Dermis microvascular lymphatic vessel endothelial cell (primary cell): ENCODE measurements around the gene STXBP5. TPM values are rescaled to one million over a fixed set of nuclear protein-coding genes. Genes with fewer than 3 reads are reported as not detected.

ENCODE experiments used
- DNase-seq, 2 donors: peaks; one replicate each; pipeline versions ENCODE4 v3.0.0 to v3.0.0-alpha.2; 2010; ENCODE audit warnings: low read depth in 2 of 2
- total RNA-seq: library from RNA; depleted of rRNA; stranded (reverse); fragments of >200 nt; gene quantifications from 2 replicates; pipeline ENCODE4 v1.2.1, GENCODE V29; 2014

The STXBP5 gene
- total RNA-seq, 1 donor from 2014 or later: 15.1 TPM

- peak; percentile 29 to 85 for DNase-seq
These were observed 83.7 kb downstream of the STXBP5 start for GRCh38 chr6:147287869-147288271.

DNA sequence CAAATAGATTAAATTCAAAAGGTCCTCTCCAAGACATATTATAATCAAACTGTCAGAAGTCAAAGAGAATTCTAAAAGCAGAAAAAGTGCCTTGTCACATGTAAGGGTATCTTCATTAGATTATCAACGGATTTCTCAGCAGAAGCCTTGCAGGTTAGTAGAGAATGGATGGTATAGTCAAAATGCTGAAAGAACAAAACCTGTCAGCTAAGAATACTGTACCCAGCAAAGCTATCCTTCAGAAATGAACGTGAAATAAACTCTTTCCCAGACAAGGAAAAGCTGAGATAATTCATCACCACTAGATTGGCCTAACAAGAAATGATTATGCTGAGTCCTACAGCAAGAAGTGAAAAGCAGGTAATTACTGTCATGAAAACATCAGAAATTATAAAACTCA lies 92.9 kb downstream of the STXBP5 start:
- DNase-seq: no peak

GRCh38 chr6:147297663-147298316 lies 93.6 kb downstream of the STXBP5 start:
- no peak for DNase-seq

DNA sequence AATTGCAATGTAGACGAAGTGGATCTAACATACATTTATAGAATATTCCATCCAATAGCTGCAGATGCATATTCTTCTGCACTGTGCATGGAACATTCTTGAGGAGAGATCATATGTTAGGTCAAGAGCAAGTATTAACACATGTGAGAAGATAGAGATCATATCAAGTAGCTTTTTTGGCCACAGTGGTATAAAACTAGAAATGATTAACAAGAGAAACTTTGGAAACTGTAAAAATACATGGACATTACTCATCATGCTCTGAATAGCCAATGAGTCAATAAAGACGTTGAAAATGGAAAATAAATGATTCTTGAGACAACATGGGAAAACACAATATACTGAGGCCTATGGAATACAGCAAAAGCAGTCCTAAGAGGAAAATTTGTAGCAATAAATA lies 94.2 kb downstream of the STXBP5 start:
- DNase-seq: no peak

DNA sequence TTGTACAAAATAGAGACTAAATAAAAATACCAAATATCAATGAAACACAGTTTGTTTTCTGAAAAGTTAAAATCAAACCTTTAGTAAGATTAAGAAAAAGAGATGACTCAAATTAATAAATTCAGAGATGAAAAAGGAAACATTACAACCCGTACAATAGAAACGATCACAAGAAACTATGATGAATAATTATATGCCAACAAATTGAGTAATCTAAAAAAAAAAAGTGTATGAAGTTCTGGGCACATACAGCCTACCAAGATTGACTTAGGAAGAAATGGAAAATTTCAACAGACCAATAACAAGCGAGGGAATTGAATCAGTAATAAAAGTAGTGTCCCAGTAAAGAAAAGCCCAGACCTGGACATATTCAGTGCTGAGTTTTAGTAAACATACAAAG lies 94.8 kb downstream of the STXBP5 start:
- DNase-seq: no peak

DNA sequence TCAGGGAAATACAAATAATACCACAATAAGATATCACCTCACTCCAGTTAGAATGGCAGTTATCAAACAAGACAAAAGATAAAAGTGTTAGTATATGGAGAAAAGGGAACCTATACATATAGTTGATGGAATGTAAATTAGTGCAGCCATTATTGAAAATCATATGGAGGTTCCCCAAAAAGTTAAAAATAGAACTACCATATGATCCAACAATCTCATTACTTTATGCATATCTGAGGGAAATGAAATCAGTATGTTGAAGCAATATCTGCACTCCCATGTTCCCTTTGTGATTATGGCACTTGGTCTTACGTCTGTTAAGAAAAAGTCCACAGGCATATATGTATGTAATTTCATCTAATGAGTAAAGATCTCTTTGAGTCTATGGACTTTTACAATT lies 96.9 kb downstream of the STXBP5 start:
- DNase-seq: no peak

GRCh38 chr6:147304016-147304415 lies 99.8 kb downstream of the STXBP5 start:
- DNase-seq: no peak

DNA sequence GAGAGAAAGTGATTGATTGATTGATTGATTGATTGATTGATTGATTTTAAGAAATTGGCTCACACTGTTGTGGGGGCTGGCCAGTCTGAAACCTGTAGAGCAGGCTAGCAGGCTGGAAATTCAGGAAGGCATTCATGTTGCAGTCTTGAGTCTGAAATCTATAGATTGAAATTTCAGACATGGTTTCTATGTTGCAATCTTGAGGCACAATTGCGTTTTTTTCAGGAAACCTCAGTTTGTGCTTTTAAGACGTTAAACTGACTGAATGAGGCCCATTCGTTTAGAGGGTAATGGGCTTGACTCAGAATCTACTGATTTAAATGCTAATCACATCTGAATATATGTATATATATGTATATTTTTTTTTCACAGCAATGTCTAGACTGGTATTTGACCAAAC lies 106.3 kb downstream of the STXBP5 start:
- DNase-seq: no peak

GRCh38 chr6:147311218-147311617 lies 107.0 kb downstream of the STXBP5 start:
- no peak for DNase-seq

DNA sequence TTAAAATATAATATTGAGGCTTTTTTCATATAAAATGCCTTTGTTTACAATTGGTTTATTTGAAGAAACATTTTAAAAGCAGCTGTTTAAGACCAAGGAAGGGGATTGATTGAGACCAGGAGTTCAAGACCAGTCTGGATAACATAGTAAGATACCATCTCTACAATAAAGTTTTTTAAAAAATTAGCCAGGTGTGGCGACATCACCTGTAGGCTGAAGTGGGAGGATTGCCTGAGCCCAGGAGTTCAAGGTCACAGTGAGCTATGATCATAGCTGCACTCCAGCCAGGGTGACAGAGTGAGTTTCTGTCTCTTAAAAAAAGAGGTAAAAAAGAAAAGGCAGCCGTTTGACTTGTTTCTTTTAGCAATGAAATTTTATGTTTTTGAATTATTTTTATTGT lies 117.0 kb downstream of the STXBP5 start:
- no peak for DNase-seq

DNA sequence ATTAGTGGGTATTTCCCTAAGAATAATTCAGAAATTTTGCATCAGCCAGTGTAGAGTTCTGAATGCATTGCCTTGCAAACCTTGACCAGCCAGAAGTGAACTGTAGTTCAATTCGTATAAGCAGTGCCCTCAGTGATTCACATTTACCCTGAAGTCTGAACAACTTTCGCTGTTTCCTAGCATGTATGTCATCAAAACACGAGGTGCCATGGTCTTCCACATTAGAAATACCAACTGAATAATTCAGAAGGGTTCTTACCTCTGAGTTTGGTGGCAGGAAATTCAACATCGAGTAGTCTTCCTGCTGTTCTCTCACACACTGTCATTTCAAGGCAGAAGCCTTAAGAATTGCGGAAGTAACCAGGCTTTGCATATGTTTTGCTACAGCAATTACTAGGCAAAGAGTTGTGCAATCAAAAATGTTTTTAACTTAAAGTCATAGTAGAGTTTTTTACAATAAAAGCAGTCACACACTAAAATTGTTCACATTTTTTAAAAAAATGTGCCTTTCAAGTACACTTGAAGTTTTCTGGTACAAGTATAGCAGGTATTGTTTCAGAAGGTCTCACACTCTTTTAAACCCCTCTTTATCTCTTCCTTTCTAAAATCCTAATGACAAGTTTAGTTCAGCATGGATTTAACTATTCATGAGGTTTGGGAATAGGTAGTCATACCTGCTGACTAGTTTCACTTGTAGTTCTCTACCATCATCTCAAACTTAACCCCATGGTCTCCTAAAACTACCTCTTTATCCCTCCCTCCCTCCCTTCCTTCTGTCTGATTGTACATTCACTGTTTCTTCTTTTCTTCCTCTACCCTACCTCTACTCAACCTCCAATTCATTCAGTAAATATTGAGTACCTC lies 118.3 kb downstream of the STXBP5 start:
- peak in 1 of 2 donors; percentile 6 for DNase-seq

DNA sequence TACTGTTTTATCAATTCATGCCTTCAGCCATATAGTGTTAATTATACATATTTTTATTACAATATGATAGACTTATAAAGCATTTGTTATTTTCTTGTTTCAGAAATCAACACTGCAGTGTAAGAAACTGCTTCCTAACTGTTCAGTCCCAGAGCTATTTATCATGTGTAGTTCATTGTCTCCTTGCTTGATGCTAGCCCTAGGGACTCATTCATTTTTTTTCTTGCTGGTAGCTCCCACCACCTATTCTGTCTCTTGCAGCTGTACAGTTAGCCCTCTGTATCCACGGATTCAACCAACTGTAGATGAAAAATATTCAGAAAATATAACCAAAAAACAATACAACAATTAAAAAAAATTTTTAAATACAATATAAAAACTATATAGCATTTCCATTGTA lies 121.3 kb downstream of the STXBP5 start:
- DNase-seq: no peak

DNA sequence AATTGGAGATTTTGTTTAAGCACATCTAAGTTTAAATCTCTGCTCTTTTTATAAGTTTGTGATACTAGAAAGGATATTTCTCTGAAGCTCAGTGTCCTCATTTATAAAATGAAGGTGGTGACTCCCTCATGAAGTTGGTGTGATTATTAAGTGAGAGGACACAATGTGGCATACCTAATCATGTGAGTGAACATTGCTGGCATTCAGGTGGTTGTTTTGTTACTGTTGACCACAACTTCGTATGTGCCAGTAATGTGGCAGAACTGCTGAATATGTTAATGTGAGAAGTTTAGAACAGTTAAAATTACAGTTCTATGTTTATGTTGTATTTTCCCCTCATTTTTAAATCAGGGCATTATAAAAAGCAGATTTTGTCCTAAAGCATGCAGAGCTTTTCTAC lies 127.2 kb downstream of the STXBP5 start:
- no peak for DNase-seq

GRCh38 chr6:147337921-147338320 lies 133.7 kb downstream of the STXBP5 start:
- no peak for DNase-seq

DNA sequence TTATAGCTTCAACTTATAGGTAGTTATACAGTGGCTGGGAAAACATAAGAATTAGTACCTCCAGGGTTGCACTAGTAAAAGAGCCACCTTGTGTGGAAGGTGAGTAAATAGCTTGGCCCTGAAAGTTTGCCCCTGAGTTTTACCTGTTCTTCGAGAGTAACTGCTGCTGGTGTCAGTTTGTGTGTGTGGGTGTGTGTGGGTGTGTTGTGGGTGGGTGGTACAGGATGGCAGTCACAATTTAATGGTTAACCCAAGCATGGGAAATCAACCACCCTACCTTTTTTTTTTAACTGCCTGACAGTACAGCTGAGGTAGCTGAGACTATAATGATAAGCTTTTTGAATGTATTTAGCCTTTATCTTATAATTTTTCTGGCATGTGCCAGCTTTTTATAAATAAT lies 137.3 kb downstream of the STXBP5 start:
- no peak for DNase-seq

- DNase-seq: no peak
These were observed 141.7 kb downstream of the STXBP5 start for GRCh38 chr6:147345902-147346301.

DNA sequence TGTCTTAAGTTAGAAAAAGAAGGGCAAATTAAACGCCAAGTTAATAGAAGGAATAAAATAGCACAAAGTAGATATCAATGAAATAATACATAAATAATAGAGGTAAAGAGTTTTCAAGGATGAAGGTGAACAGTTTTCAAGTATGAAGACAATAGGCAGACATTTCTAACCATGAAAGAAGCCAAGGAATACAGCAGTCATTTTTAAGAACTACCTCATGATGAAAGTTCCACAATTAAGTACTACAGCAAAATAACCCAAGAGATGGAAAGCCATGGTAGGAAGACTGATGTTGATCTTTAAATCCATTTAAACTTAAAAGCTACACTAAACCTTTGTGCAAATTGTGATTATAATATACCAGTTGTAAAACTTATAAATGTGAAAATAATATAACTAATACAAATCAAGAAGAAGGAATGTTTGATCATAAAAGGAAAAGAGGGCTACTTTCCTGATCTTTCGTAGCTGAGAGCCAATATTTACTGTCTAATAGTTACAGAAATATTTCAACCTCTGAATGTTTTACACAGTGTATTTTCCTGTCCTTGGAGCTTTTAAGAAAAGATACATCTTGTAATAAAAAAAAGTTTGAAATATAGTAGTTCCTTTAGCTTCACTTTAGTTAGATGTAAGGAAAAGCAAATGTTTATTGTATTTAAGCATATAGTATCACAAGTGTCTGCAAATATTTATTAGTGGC lies 143.1 kb downstream of the STXBP5 start:
- DNase-seq: no peak

DNA sequence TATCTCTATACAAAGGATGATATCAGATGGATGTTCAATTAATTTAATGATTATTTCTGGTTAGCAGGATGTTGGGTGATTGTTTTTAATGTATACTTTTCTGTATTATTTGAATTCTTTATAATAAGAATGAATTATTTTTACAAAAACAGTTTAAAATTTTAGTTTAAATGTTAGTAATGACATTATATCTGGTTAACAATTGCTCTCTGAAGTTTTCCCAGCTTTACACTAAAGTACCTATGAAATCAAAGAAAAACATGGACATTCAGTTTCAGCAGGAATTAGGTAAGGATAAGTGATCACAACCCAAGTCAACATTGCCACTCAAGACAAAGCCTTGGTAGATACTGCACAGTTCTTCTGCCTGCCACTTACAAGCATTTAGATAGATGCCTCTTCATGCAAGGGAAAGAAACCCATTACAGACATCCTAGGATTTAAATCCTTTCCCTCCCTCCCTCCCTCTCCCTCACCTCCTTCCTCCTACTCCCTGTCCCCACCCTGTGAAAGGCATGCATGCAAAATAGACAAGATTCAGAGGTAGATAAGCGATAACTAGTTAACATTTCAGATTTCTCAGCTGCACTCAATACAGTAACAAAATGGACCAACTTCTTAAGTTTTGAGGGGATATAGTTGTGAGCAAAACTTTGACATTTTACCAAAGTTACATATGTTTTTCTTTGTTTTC lies 143.8 kb downstream of the STXBP5 start:
- DNase-seq: no peak

DNA sequence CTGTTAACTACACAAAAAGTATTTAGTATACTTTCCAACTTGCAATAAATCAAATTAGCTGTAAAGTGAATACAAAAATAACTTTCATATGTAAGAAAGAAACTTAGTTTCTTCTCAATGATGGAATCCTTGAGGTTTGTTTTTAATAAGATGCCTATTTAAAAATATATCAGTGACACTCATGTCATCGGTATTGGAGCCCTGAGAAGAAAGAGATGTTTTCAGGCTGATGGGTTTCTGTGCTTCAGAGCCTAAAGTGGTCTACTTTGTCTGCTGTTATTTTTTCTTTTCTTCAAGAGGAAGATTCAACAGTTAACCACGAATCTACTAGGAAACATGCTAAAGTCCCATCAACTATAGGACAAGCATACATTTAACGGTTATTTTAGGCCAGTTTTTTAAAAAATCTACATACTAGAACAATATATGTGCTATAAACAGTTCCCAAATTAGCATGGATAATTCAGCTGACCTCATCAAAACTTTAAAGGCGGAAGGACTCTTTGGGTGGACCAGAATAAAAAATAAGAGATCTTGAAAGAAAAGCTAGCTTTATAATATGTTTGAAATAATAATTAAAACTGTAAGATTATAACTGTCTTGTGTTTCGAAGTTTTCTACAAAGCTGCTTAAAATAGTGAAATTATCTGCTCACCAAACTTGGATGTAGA lies 157.2 kb downstream of the STXBP5 start:
- no peak for DNase-seq

GRCh38 chr6:147366290-147366689 lies 162.1 kb downstream of the STXBP5 start:
- no peak for DNase-seq

DNA sequence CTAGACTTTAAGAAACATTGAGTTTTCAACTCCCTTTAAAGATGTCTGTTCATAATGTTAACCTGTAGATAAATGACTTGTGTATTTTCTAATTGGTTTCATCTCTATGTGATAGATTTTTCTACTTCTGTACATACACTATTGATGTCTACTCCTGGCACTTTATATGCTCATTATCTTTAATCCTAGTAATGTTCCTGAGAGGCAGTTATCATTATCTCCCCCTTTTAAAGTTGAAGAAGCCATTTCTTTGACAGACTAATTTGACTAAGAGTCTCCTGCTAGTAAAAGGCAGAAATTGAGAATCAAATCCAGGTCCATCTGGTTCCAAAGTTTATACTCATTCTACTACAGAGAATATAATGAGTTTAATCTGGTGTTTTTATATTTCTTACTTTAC lies 167.1 kb downstream of the STXBP5 start:
- no peak for DNase-seq
